Stomach (tissue), 4 donors: ENCODE data around the gene PRKN.

ENCODE experiments used
- CTCF ChIP-seq, 7 experiments: fragments of 450-650 bp in 4 of 7; fragments of 200-600 bp in 3 of 7; sonication (generic) in 3 of 7; IDR thresholded peaks; one replicate each; pipeline ENCODE4 v1.5.1; 2016 to 2019; ENCODE audit warnings: antibody characterized with exemption in 7 of 7, control low read depth in 2 of 7, mild to moderate bottlenecking in 1 of 7
- EP300 ChIP-seq: sonication (generic); formaldehyde crosslinking; IDR thresholded peaks from one replicate; pipeline ENCODE4 v1.6.1; 2017; ENCODE audit warnings: antibody characterized with exemption
- POLR2AphosphoS5 ChIP-seq, 3 donors: sonication (generic); formaldehyde crosslinking; IDR thresholded peaks; one replicate each; pipeline ENCODE4 v1.6.1; 2016; ENCODE audit warnings: antibody characterized with exemption in 3 of 3

DNA sequence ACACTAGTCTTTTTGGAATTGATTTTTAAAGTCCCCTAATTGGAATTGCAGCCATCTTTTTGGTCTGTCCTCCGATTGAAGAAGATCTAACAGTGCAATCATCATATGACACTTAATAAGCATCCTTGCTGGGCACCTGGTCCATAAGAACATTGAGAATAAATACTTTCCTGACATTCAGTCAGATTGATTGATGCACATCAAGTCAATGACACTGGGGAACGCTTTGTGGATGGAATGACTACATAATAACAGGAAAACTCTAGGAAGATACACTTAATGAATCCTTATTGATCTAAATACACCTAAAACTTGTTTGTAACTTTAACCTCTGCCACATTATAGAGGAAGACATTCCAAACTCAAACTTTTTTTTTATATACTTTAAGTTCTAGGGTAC lies 255.7 kb downstream of the PRKN start:
- no peak for TF ChIP-seq POLR2AphosphoS5 (IDR thresholded peaks at IDR 0.05)
- TF ChIP-seq CTCF (IDR thresholded peaks at IDR 0.05) = no peak
- no peak for TF ChIP-seq EP300
